Caco-2 (cell line): ENCODE data around the gene RRBP1. TPM values are rescaled to one million over a fixed set of nuclear protein-coding genes. Genes with fewer than 3 reads are reported as not detected.
A peak's percentile ranks its signal among the peaks of the same experiment; 100 is the strongest.

Source experiments
- BruUV-seq: library from RNA; stranded (reverse); fragments of 400-500 nt; replicated peaks from 2 replicates; lab custom pipeline; 2021; lab: Mats Ljungman, UMichigan
- CTCF ChIA-PET: fragments of 300-600 bp; sonication (Branson Sonifier 250); formaldehyde crosslinking; loops from one replicate; lab custom pipeline; 2022; ENCODE audit warnings: antibody characterized with exemption; lab: Charles Lee
- POLR2A ChIA-PET: fragments of 300-600 bp; sonication (Branson Sonifier 250); formaldehyde crosslinking; loops from one replicate; lab custom pipeline; 2022; ENCODE audit warnings: antibody characterized with exemption; lab: Charles Lee
- DNase-seq, 2 experiments: peaks; one replicate each; pipeline versions ENCODE4 v3.0.0 to v3.0.0-alpha.2; 2020 to 2022
- H3K27me3 ChIP-seq: replicated peaks from 2 replicates; pipeline ENCODE4 v1.6.0; 2011; ENCODE audit warnings: low read length; ENCODE audit not compliant: control insufficient read depth, insufficient read depth
- H3K36me3 ChIP-seq: 2 replicates; pipeline ENCODE4 v1.5.1; 2011; ENCODE audit warnings: low read length; ENCODE audit not compliant: control insufficient read depth, insufficient read depth
- H3K4me1 ChIP-seq: fragments of 250-450 bp; sonication (Bioruptor Pico); 2 replicates; pipeline ENCODE4 v1.5.1; 2020; ENCODE audit warnings: mild to moderate bottlenecking
- H3K4me3 ChIP-seq: 2 replicates; pipeline ENCODE4 v1.5.1; 2011; ENCODE audit warnings: low read depth, mild to moderate bottlenecking, control low read depth, low read length
- H3K9me3 ChIP-seq: fragments of 250-450 bp; sonication (Bioruptor Pico); 2 replicates; pipeline ENCODE4 v1.5.1; 2020; ENCODE audit warnings: mild to moderate bottlenecking, moderate library complexity
- H3K27ac Mint-ChIP-seq: one replicate; pipeline ENCODE4 v1.8.0; 2022; ENCODE audit warnings: mixed read lengths; ENCODE audit not compliant: unreplicated experiment
- H3K27me3 Mint-ChIP-seq: one replicate; pipeline ENCODE4 v1.8.0; 2022; ENCODE audit warnings: mixed read lengths; ENCODE audit not compliant: insufficient read depth, unreplicated experiment
- H3K36me3 Mint-ChIP-seq: one replicate; pipeline ENCODE4 v1.8.0; 2022; ENCODE audit warnings: mild to moderate bottlenecking, mixed read lengths; ENCODE audit not compliant: insufficient read depth, unreplicated experiment
- H3K4me1 Mint-ChIP-seq: one replicate; pipeline ENCODE4 v1.8.0; 2022; ENCODE audit warnings: low read depth, mixed read lengths; ENCODE audit not compliant: unreplicated experiment
- H3K4me3 Mint-ChIP-seq: one replicate; pipeline ENCODE4 v1.8.0; 2022; ENCODE audit warnings: mild to moderate bottlenecking, moderate library complexity, mixed read lengths; ENCODE audit not compliant: unreplicated experiment
- H3K9me3 Mint-ChIP-seq: one replicate; pipeline ENCODE4 v1.8.0; 2022; ENCODE audit warnings: mixed read lengths; ENCODE audit not compliant: unreplicated experiment
- CTCF ChIP-seq, 2 experiments: fragments of 200-600 bp in 1 of 2; IDR thresholded peaks; 1 replicate in 1 of 2; 2 replicates in 1 of 2; pipeline versions ENCODE4 v1.5.1 to v1.8.0; 2011 to 2022; ENCODE audit warnings: antibody characterized with exemption in 1 of 2, control low read depth in 1 of 2, inconsistent platforms in 1 of 2, low read depth in 1 of 2, low read length in 1 of 2, mild to moderate bottlenecking in 1 of 2, moderate library complexity in 1 of 2; ENCODE audit not compliant: insufficient read depth in 1 of 2, severe bottlenecking in 1 of 2, unreplicated experiment in 1 of 2
- intact Hi-C: fragments of 100-400 bp; cut with micrococcal nuclease; formaldehyde crosslinking; loops from one replicate; pipeline ENCODE4 v1.10.0; 2022; ENCODE audit not compliant: unreplicated experiment
- total RNA-seq: library from RNA; stranded (reverse); gene quantifications from 2 replicates; pipeline ENCODE4 v1.2.3, GENCODE V29; 2022

Gene RRBP1
- total RNA-seq, 1 experiment from 2014 or later = 758 TPM

GRCh38 chr20:17648315-17648646 lies 33.8 kb downstream of the RRBP1 start:
- Mint-ChIP-seq H3K9me3 (no peaks in the 10 kb centered on the region), H3K36me3 (peaks cover 99% of the 10 kb centered on the region), H3K4me1 (peaks cover 18% of the 10 kb centered on the region), H3K27ac (peak overlapping the region; percentile 59), H3K4me3 (no peak overlapping the region), H3K27me3 (no peaks in the 10 kb centered on the region)
- POLR2A ChIA-PET = no interaction called here
- Histone ChIP-seq H3K36me3 (peaks cover 10% of the 10 kb centered on the region), H3K4me3 (no peak overlapping the region), H3K27me3 (no peaks in the 10 kb centered on the region), H3K4me1 (0 out of 2 replicates have a peak, but pooled peaks cover 5% of the 10 kb centered on the region), H3K9me3 (no peaks in the 10 kb centered on the region)
- TF ChIP-seq CTCF (IDR thresholded peaks at IDR 0.05; ENCODE audit: insufficient read depth in 1 of 2, low read depth in 1 of 2, low read length in 1 of 2, severe bottlenecking in 1 of 2, unreplicated experiment in 1 of 2) = no peak
- DNase-seq = no peak
- no TSS peak for BruUV-seq
- CTCF ChIA-PET = interaction anchor here (0.8 kb wide), 1 partner anchor 310 kb away, joined by 4 read pairs; no protein-coding TSS in a partner anchor
- intact Hi-C loops = no loop called here

- ChIA-PET CTCF (interaction anchor here (0.8 kb wide), 1 partner anchor 311 kb away, joined by 4 read pairs; no protein-coding TSS in a partner anchor), POLR2A (no interaction called here)
- H3K9me3 ChIP-seq = no peaks in the 10 kb centered on the region
- H3K4me3 Mint-ChIP-seq = no peak overlapping the region
- H3K4me1 Mint-ChIP-seq = peaks cover 18% of the 10 kb centered on the region
- H3K27me3 ChIP-seq = no peaks in the 10 kb centered on the region
- H3K9me3 Mint-ChIP-seq = no peaks in the 10 kb centered on the region
- intact Hi-C loops = no loop called here
- BruUV-seq = no TSS peak
- no peak for DNase-seq
- H3K4me3 ChIP-seq = no peak overlapping the region
- H3K27me3 Mint-ChIP-seq = no peaks in the 10 kb centered on the region
- H3K36me3 ChIP-seq = peaks cover 8% of the 10 kb centered on the region
- peaks cover 99% of the 10 kb centered on the region for H3K36me3 Mint-ChIP-seq
- 0 out of 2 replicates have a peak, but pooled peaks cover 4% of the 10 kb centered on the region for H3K4me1 ChIP-seq
- H3K27ac Mint-ChIP-seq = peak overlapping the region; percentile 59
- no peak for TF ChIP-seq CTCF (IDR thresholded peaks at IDR 0.05; ENCODE audit: insufficient read depth in 1 of 2, low read depth in 1 of 2, low read length in 1 of 2, severe bottlenecking in 1 of 2, unreplicated experiment in 1 of 2)
Observed at GRCh38 chr20:17647391-17648314, 34.4 kb downstream of the RRBP1 start.

- Histone ChIP-seq H3K27me3 (no peaks in the 10 kb centered on the region), H3K4me1 (no peaks in the 10 kb centered on the region), H3K36me3 (peaks cover 8% of the 10 kb centered on the region), H3K9me3 (no peaks in the 10 kb centered on the region), H3K4me3 (no peak overlapping the region)
- intact Hi-C loops = no loop called here
- no TSS peak for BruUV-seq
- peaks cover 18% of the 10 kb centered on the region for H3K4me1 Mint-ChIP-seq
- DNase-seq = peak in 1 of 2 experiments; percentile 29
- no peak overlapping the region for H3K4me3 Mint-ChIP-seq
- no peak for TF ChIP-seq CTCF (IDR thresholded peaks at IDR 0.05; ENCODE audit: insufficient read depth in 1 of 2, low read depth in 1 of 2, low read length in 1 of 2, severe bottlenecking in 1 of 2, unreplicated experiment in 1 of 2)
- CTCF ChIA-PET = no interaction called here
- no peaks in the 10 kb centered on the region for H3K27me3 Mint-ChIP-seq
- H3K36me3 Mint-ChIP-seq = peaks cover 99% of the 10 kb centered on the region
- POLR2A ChIA-PET = no interaction called here
- H3K27ac Mint-ChIP-seq = peak overlapping the region; percentile 51
- no peaks in the 10 kb centered on the region for H3K9me3 Mint-ChIP-seq
Observed at GRCh38 chr20:17646961-17647301, 35.1 kb downstream of the RRBP1 start.
